WTC11 (cell line): ENCODE results near the gene FUT7. TPM values are rescaled to one million over a fixed set of nuclear protein-coding genes. Genes with fewer than 3 reads are reported as not detected.

Experiments
- ATAC-seq: fragments of 200-7000 bp; cut with Tn5 transposase; 2 replicates; pipeline ENCODE4 v1.10.0; 2021; ENCODE audit warnings: mild to moderate bottlenecking, moderate library complexity
- CTCF ChIA-PET: fragments of 300-600 bp; sonication (Branson Sonifier 250); formaldehyde crosslinking; loops from one replicate; lab custom pipeline; 2021; ENCODE audit warnings: antibody characterized with exemption; lab: Charles Lee
- POLR2A ChIA-PET: fragments of 350-600 bp; sonication (Branson Sonifier 250); formaldehyde crosslinking; loops from one replicate; lab custom pipeline; 2021; ENCODE audit warnings: antibody characterized with exemption; lab: Charles Lee
- DNase-seq: peaks from one replicate; pipeline ENCODE4 v3.0.0; 2021; ENCODE audit warnings: low spot score
- H3K27ac Mint-ChIP-seq: 2 replicates; pipeline ENCODE4 v1.8.0; 2021; ENCODE audit warnings: mixed read lengths
- H3K27me3 Mint-ChIP-seq: 2 replicates; pipeline ENCODE4 v1.8.0; 2021; ENCODE audit warnings: low read depth, mild to moderate bottlenecking, moderate library complexity, mixed read lengths
- H3K36me3 Mint-ChIP-seq: 2 replicates; pipeline ENCODE4 v1.8.0; 2021; ENCODE audit warnings: mixed read lengths
- H3K4me1 Mint-ChIP-seq: 2 replicates; pipeline ENCODE4 v1.8.0; 2022; ENCODE audit warnings: mixed read lengths
- H3K4me3 Mint-ChIP-seq: 2 replicates; pipeline ENCODE4 v1.8.0; 2021; ENCODE audit warnings: mild to moderate bottlenecking, moderate library complexity, mixed read lengths
- H3K9me3 Mint-ChIP-seq: 2 replicates; pipeline ENCODE4 v1.8.0; 2021; ENCODE audit warnings: mixed read lengths
- ATF2 ChIP-seq: sonication (generic); formaldehyde crosslinking; IDR thresholded peaks from 2 replicates; pipeline ENCODE4 v1.8.1; 2022; ENCODE audit warnings: low read depth, missing genetic modification reagents, borderline replicate concordance
- CBFB ChIP-seq: sonication (generic); formaldehyde crosslinking; IDR thresholded peaks from 2 replicates; pipeline ENCODE4 v1.8.1; 2022; ENCODE audit warnings: mild to moderate bottlenecking, low read depth, missing genetic modification reagents
- EMX1 ChIP-seq: fragments of 250-450 bp; sonication (Bioruptor Pico); IDR thresholded peaks from 2 replicates; pipeline ENCODE4 v1.8.0; 2021; ENCODE audit warnings: mild to moderate bottlenecking
- ETV6 ChIP-seq: sonication (generic); formaldehyde crosslinking; IDR thresholded peaks from 2 replicates; pipeline ENCODE4 v1.8.1; 2022; ENCODE audit warnings: mild to moderate bottlenecking, missing genetic modification reagents
- FOXJ3 ChIP-seq: sonication (generic); formaldehyde crosslinking; IDR thresholded peaks from 2 replicates; pipeline ENCODE4 v1.9.0; 2021; ENCODE audit warnings: missing genetic modification reagents, mild to moderate bottlenecking, borderline replicate concordance
- GRHL2 ChIP-seq: fragments of 250-450 bp; sonication (Bioruptor Pico); IDR thresholded peaks from 2 replicates; pipeline ENCODE4 v1.8.0; 2022; ENCODE audit warnings: mild to moderate bottlenecking, moderate library complexity; ENCODE audit not compliant: insufficient replicate concordance, severe bottlenecking
- GTF2I ChIP-seq: fragments of 250-450 bp; sonication (Bioruptor Pico); conservative IDR thresholded peaks from 2 replicates; pipeline ENCODE4 v1.4.0; 2021; ENCODE audit warnings: mild to moderate bottlenecking
- IRF2 ChIP-seq: sonication (generic); formaldehyde crosslinking; IDR thresholded peaks from 2 replicates; pipeline ENCODE4 v1.8.0; 2022; ENCODE audit warnings: low read depth, missing genetic modification reagents, borderline replicate concordance
- JUN ChIP-seq: sonication (generic); formaldehyde crosslinking; IDR thresholded peaks from 2 replicates; pipeline ENCODE4 v1.8.0; 2023; ENCODE audit warnings: mild to moderate bottlenecking, missing genetic modification reagents
- MXD4 ChIP-seq: fragments of 250-450 bp; sonication (Bioruptor Pico); IDR thresholded peaks from 2 replicates; pipeline ENCODE4 v1.8.0; 2021; ENCODE audit warnings: mild to moderate bottlenecking, moderate library complexity, borderline replicate concordance
- NFYB ChIP-seq: sonication (generic); formaldehyde crosslinking; conservative IDR thresholded peaks from 2 replicates; pipeline ENCODE4 v1.8.0; 2022; ENCODE audit warnings: low read depth, missing genetic modification reagents
- PRRX2 ChIP-seq: fragments of 250-450 bp; sonication (Bioruptor Pico); IDR thresholded peaks from 2 replicates; pipeline ENCODE4 v1.8.0; 2021; ENCODE audit warnings: mild to moderate bottlenecking
- STAT6 ChIP-seq: sonication (generic); formaldehyde crosslinking; conservative IDR thresholded peaks from 2 replicates; pipeline ENCODE4 v1.8.1; 2023; ENCODE audit warnings: mild to moderate bottlenecking, low read depth, missing genetic modification reagents, moderate library complexity
- TP53 ChIP-seq: sonication (generic); formaldehyde crosslinking; IDR thresholded peaks from 2 replicates; pipeline ENCODE4 v1.8.1; 2023; ENCODE audit warnings: mild to moderate bottlenecking, missing genetic modification reagents
- ZNF281 ChIP-seq: sonication (generic); formaldehyde crosslinking; IDR thresholded peaks from 2 replicates; pipeline ENCODE4 v1.8.0; 2023; ENCODE audit warnings: mild to moderate bottlenecking, missing genetic modification reagents
- ZNF317 ChIP-seq: sonication (generic); formaldehyde crosslinking; IDR thresholded peaks from 2 replicates; pipeline ENCODE4 v1.8.1; 2023; ENCODE audit warnings: low read depth, mild to moderate bottlenecking, moderate library complexity, missing genetic modification reagents, borderline replicate concordance
- ZNF671 ChIP-seq: fragments of 250-450 bp; sonication (Bioruptor Pico); IDR thresholded peaks from 2 replicates; pipeline ENCODE4 v1.8.0; 2021; ENCODE audit warnings: mild to moderate bottlenecking
- total RNA-seq: library from RNA; stranded (reverse); gene quantifications from 3 replicates; pipeline ENCODE4 v1.2.3, GENCODE V29; 2021

The FUT7 gene
- total RNA-seq, 1 experiment from 2014 or later, result not detected

GRCh38 chr9:137019891-137020683, 11.8 kb downstream of the FUT7 start (continued):
- no peak for TF ChIP-seq JUN (CRISPR knock-in tag)
- no peak for TF ChIP-seq ZNF281 (CRISPR knock-in tag)
- no peak for TF ChIP-seq TP53 (CRISPR knock-in tag)

GRCh38 chr9:137018761-137019559, 12.9 kb downstream of the FUT7 start:
- Mint-ChIP-seq H3K9me3 (no peaks in the 10 kb centered on the region), H3K27me3 (no peaks in the 10 kb centered on the region), H3K4me3 (no peak overlapping the region), H3K4me1 (no peaks in the 10 kb centered on the region; the same call in 1 of the 2 replicates), H3K36me3 (peaks cover 9% of the 10 kb centered on the region), H3K27ac (no peak overlapping the region)
- no peak for DNase-seq
- CTCF ChIA-PET, result interaction anchor here (0.7 to 3.9 kb wide), 7 partner anchors 10 to 187 kb away, joined by 3 to 38 read pairs (median 4); partner anchors contain the start of gene FUT7
- POLR2A ChIA-PET, result no interaction called here
- ATAC-seq, result no peak
- TF ChIP-seq PRRX2 (no peak), ZNF317 (CRISPR knock-in tag) (no peak), GRHL2 (no peak)

DNA sequence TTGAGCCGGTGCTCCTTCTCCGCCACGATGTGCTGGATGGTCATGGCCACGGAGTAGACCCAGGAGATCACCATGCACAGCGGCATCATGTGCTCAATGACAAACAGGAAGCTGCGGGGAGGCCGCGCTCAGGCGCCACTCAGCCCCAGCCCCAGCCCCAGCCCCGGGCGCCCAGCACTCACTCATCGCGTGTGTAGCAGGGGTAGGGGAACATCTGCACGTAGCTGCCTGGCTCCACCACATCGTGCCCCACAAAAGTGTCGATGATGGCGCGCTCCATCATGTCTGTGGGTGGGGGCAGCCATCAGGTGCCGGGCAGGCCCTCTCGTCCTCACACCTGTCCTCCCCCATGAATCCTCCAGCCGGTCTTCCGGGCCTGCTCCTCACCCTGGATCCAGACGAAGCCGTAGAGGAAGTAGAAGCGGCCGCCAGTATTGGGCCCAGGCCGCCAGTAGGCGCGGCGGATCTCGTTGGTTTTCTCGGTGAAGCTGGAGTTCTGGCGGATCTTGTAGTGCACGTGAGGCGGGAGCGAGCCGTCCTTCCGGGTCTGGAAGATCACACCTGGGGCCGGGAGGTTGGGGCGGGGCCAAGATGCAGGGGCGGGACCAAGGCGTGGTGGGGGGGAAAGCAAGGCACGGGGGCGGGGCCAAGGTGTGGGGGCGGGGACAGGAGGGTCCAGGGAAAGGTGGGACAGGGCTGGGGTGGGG, 13.9 kb downstream of the FUT7 start:
- no peaks in the 10 kb centered on the region for H3K27me3 Mint-ChIP-seq
- DNase-seq, result peak; percentile 42
- H3K9me3 Mint-ChIP-seq, result no peaks in the 10 kb centered on the region
- ATAC-seq, result no peak
- POLR2A ChIA-PET, result no interaction called here
- CTCF ChIA-PET, result interaction anchor here (1.4 to 2.0 kb wide), 3 partner anchors 11 to 70 kb away, joined by 3 to 12 read pairs (median 5); no protein-coding TSS in a partner anchor
- H3K4me3 Mint-ChIP-seq, result no peak overlapping the region
- no peaks in the 10 kb centered on the region; the same call in 1 of the 2 replicates for H3K4me1 Mint-ChIP-seq
- TF ChIP-seq NFYB, result no peak
- H3K36me3 Mint-ChIP-seq, result peaks cover 9% of the 10 kb centered on the region
- H3K27ac Mint-ChIP-seq, result no peak overlapping the region

DNA sequence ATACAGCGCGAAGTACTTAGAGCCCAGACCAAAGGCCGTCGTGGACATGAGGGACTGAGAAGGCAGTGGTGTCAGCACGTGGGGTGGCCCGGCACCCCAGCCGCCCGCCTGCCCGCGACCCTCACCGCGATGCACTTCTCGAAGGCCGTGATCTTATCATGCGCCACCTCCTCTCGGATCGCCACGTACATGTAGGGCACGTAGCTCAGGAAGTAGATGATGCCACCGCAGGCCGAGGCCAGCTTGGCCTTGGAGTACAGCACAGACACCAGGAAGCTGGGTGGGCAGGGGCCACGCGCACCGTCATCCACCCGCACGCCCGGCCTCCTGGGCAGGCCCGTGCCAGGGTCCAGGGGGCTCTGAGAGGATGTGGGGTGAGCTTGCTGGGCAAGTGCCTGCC, 14.8 kb downstream of the FUT7 start:
- H3K4me1 Mint-ChIP-seq, result no peaks in the 10 kb centered on the region
- DNase-seq (no peak), ATAC-seq (no peak)
- H3K9me3 Mint-ChIP-seq, result no peaks in the 10 kb centered on the region
- H3K27me3 Mint-ChIP-seq, result no peaks in the 10 kb centered on the region
- TF ChIP-seq FOXJ3 (no peak), GTF2I (CRISPR knock-in tag) (no peak), ZNF671 (CRISPR knock-in tag) (no peak), ETV6 (CRISPR knock-in tag) (no peak), EMX1 (no peak), MXD4 (CRISPR knock-in tag) (no peak), STAT6 (no peak), IRF2 (CRISPR knock-in tag) (no peak), ATF2 (no peak), CBFB (no peak)
- no peak overlapping the region for H3K27ac Mint-ChIP-seq
- ChIA-PET POLR2A (no interaction called here), CTCF (interaction anchor here (1.4 to 2.0 kb wide), 2 partner anchors 12 to 69 kb away, joined by 3 to 12 read pairs; no protein-coding TSS in a partner anchor)
- H3K4me3 Mint-ChIP-seq, result no peak overlapping the region
- H3K36me3 Mint-ChIP-seq, result peaks cover 9% of the 10 kb centered on the region
